Stimulated activated CD8-positive, alpha-beta memory T cell treated with anti-CD3 and anti-CD28 coated beads, Interleukin-2, amount 100 ng/mL, for 48 hours (primary cell): ENCODE measurements around the gene VWCE.
"Not testable (repeated sequence)": the region's sequence is repeated elsewhere in the genome, so short reads cannot be mapped to it uniquely, and the experiment has no call there.

Source experiments
- DNase-seq, 2 donors: peaks; one replicate each; pipeline ENCODE4 v3.0.0-alpha.2; 2020; ENCODE audit warnings: low read depth in 2 of 2

Gene VWCE

DNA sequence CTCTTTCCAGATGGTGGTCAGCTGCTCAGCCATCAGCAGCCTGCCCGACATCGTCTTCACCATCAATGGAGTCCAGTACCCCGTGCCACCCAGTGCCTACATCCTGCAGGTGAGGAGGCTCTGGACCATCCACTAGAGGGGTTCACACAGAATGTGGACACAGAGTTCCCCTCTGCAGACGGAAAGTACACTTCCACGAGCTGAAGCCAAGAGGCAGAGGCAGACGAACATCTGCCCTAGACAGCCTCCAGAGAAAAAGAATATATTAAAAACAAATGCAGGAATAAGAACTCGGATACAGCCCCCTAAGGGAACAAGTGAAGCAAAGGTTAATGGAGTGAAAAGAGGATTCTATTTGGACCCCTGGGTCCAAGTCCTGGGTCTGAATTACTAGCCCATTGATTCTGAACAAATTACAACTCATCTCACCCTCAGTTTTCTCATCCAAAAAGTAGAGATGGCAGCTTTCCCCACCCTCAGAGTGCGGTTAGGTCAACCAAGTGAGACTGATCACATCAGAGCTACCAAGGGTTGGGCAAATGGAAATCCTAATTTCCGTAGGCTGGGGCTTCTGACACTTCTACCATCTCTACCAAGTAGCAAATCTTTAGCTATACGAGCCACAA is 83.7 kb downstream of the VWCE start:
- DNase-seq, result not testable (repeated sequence)

- DNase-seq, result not testable (repeated sequence)
Measured at GRCh38 chr11:61210629-61211028, 84.5 kb downstream of the VWCE start.
